Right renal pelvis (tissue), 4 donors: ENCODE data around the gene EXOC4. TPM values are rescaled to one million over a fixed set of nuclear protein-coding genes. Genes with fewer than 3 reads are reported as not detected.
A peak's percentile ranks its signal among the peaks of the same experiment; 100 is the strongest.

Experiments used
- DNase-seq, 4 donors: peaks; one replicate each; pipeline ENCODE4 v3.0.0-alpha.2; 2013; ENCODE audit warnings: low read depth in 4 of 4, low spot score in 3 of 4, missing footprints in 1 of 4
- polyA plus RNA-seq, 4 donors: library from polyadenylated mRNA; unstranded; fragments of 120-200 nt; gene quantifications; one replicate each; pipeline ENCODE4 v1.2.1, GENCODE V29; 2013; ENCODE audit not compliant: insufficient read length in 4 of 4

The EXOC4 gene
- polyA plus RNA-seq, 4 donors, result 66.9 to 71.9 (median 69.9) TPM

GRCh38 chr7:133804127-133804526, 551.2 kb downstream of the EXOC4 start:
- no peak for DNase-seq

- no peak for DNase-seq
Observed at GRCh38 chr7:133805426-133805825, 552.5 kb downstream of the EXOC4 start.

GRCh38 chr7:133807624-133808492, 555.0 kb downstream of the EXOC4 start:
- DNase-seq, result no peak

DNA sequence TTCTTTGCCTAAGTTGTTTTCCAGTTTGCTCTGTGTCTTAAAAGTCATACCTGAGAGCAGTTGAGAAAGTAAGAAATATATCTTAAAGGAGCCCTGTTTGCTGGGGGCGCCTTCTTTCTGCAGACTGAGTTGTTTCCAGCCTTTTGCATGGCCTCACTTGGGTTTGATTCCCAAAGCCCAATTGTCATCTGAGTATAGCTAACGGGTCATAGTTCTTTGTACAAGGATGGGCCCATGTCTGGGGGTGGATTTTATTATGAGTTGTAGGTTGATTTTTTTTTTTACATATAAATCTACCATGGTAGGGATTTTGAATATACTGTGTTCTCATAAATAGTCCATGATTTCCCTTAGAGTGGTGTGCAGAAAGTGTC, 555.6 kb downstream of the EXOC4 start:
- no peak for DNase-seq

DNA sequence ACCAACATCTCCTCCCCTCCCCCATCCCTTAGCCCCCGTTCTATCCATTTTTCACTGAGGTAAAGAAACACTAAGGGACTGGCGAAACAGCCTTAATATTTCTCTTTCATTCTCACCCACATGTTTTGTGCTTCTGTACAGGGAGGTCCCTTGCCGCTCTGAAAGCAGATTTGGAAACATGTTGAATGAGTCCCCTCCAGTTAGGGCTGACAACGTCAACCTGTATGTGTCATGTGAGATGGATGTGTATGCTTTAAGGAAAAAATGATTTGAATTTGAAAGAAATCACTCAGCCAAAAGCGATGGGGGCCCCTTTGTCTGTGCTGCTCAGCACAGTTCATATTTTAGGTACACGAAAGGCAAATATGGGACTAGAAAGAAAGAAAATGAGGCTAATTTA, 560.0 kb downstream of the EXOC4 start:
- DNase-seq, result no peak

- DNase-seq, result no peak
Observed at GRCh38 chr7:133815611-133816210, 562.8 kb downstream of the EXOC4 start.

GRCh38 chr7:133819695-133820094, 566.8 kb downstream of the EXOC4 start:
- DNase-seq, result no peak

DNA sequence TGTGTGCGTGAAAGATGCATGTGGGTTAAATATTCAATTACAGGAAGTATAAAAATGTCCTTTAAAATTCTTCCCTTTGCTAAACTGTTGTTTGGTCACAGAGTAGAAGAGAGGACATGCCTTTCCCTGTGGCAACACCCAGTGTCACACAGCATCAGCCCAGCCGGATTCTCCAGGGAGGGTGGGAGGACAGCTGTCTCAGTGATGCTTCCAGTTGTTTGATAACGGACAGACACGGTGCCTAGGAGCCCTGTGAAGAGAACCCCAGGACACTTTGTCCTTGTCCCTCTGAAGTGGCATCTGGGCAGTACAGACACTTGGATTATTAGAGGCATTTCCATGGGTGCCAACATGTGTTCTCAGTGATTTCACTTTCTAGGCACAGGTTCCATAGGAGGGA, 567.7 kb downstream of the EXOC4 start:
- no peak for DNase-seq

DNA sequence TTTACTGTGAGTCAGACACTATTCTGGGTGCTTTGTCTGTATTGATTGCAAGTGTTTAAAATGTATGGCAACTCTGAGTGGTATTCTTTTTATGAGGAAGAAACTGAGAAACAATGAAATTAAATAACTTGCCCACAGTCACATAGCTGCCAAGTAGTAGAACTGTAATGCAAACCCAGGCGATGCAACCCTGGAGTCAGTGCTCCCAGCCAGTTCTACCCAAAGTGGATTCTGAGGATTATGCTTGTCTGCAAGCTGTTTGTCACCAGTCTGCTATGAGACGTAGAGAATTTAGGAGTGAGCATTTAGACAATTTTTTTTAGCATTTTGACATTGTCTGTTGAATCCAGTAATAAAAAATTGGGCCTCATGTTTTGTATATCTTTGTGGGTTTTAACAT, 568.3 kb downstream of the EXOC4 start:
- no peak for DNase-seq

DNA sequence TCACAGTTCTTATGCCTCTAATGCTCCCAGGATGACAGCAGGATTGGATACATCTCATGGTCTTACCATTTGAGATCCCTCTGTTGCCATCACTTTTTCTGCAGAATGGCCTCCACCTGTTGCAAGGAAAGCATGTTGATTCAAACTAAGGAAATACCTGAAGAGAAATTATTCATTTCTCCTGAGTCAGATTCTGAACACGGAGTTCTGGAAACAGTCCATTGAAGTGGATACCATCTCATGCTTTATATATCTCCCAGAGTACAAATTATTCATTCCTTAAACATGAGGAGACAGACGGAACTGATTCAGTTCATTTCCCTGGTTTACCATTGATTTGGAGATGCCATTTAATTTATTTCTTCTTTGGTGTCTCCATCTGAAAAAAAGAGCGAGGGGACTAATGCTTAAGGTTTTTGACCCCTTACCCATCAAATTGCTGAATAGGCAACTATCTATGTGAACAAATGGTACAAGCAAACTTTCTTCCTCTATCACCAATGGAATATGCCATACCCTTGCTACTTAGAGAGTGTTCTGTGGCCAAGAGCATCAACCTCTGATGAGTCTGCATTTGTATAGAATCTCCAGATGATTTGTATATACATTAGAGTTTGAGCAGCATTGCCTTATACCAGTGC, 569.2 kb downstream of the EXOC4 start:
- DNase-seq, result no peak

DNA sequence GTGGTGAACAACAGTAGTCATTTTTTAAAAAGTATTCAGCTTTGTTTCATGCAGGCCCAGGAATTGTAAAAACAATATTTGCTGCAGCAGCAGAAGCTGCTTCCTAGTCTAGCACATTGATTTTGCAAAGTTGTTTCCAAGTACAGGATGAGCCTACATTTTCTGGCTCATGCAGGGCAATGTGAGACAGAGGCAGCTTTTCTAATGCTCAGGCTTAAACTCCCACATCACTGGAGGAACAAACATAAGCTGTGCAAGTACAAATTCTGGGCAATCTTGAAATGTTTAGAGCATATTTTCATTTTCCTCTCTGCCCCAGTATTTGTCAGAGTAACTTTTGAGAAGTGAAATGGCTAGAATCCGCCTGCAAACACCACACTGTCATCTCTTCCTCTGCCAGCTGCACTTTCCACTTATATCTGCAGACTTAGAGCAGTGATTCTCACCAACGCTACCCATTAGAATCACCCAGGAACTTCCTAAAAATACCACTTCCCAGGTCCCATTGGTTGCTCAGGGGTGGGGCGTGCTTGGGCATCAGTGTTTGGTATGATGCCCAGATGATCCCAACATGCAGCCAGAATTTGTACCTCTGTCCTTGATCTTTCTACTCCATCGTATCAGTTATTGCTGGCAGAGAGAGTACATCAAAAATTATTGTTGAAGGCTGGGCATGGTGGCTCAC, 570.1 kb downstream of the EXOC4 start:
- DNase-seq, result no peak

- no peak for DNase-seq
Observed at GRCh38 chr7:133824132-133824531, 571.3 kb downstream of the EXOC4 start.

- no peak for DNase-seq
Observed at GRCh38 chr7:133827707-133828623, 575.1 kb downstream of the EXOC4 start.

DNA sequence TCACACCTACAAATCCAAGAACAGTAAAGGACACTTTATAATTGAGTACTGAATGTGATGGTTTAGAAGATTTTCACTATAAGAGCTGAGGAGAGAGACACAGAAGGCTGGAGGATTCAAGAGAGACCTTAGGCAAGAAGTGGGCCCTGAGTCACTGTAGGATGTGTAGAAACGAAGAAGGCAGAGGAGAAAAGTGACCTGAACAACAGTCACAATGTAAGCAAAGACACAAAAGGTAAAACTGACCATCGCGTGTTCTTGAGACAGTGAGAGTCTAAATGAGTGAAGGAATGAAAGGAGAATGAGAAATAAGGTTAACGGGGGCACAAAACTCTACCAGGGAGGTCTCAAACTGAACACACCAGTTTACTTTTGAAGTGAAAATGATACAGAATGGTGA, 576.0 kb downstream of the EXOC4 start:
- no peak for DNase-seq

- DNase-seq, result peak in 2 of 4 donors; percentile 48 to 51
Observed at GRCh38 chr7:133829336-133829897, 576.5 kb downstream of the EXOC4 start.

GRCh38 chr7:133830081-133830480, 577.2 kb downstream of the EXOC4 start:
- DNase-seq, result no peak

GRCh38 chr7:133836666-133837065, 583.8 kb downstream of the EXOC4 start:
- DNase-seq, result no peak

DNA sequence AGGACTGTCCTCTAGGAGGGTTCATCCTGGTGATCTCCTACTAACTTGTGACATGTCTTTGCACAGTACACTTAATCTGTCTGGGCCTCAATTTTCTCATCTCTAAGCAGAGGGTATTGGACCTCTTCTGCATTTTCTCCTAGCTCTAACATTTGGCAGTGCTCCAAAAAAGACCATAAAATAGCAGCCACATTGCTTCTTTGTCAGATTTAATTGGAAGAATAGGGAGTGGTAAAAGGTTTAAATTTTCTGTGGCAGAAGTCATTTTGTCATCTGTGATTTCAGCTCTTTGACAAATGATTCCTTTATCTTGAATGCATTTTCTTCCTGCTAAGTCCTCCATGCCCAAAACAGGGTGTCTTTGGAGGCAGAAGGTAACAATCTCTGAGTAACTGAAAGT, 584.3 kb downstream of the EXOC4 start:
- peak in 1 of 4 donors; percentile 20 for DNase-seq

DNA sequence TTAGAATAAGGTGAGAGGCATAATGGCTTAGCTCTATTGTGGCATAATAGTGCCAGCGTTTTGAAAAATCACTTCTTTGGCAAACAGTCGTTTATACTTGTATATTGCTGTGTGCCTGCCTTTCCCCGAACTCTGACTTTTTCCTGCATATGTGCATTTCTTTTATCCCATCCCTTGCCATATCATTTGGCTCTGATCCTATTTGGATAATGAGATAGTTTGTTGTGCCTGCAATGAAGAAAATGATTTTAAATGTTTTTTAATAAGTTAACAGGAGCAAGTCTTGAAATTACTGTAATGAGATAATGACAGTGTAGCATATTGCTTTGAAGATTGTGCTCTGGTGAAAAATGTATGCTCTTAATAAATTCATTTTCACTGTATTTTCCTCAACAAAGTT, 586.2 kb downstream of the EXOC4 start:
- no peak for DNase-seq

- no peak for DNase-seq
Observed at GRCh38 chr7:133843341-133843740, 590.5 kb downstream of the EXOC4 start.
